Cardiac fibroblast (primary cell): ENCODE data around the gene ARL16.

Experiments used
- DNase-seq, 2 donors: peaks; one replicate each; pipeline versions ENCODE4 v3.0.0 to v3.0.0-alpha.2; 2010; ENCODE audit warnings: low read depth in 2 of 2
- H3K4me3 ChIP-seq, 2 donors: replicated peaks in 1 of 2; 1 replicate in 1 of 2; 2 replicates in 1 of 2; pipeline ENCODE4 v1.5.1; 2011; ENCODE audit warnings: low read depth in 2 of 2, low read length in 2 of 2, mild to moderate bottlenecking in 2 of 2, moderate library complexity in 1 of 2
- CTCF ChIP-seq: IDR thresholded peaks from one replicate; pipeline ENCODE4 v1.5.1; 2011; ENCODE audit warnings: low read depth, mild to moderate bottlenecking, low read length, inconsistent platforms

The ARL16 gene

GRCh38 chr17:81636505-81637288 lies 46.9 kb downstream of the ARL16 start, which contains the start of the genes NPLOC4 and TSPAN10:
Gene NPLOC4 (minus strand): TSS chr17:81637112. CDS start chr17:81636930, 182 bp downstream.
Gene TSPAN10 (plus strand): TSS chr17:81637196. CDS start chr17:81642413, 5,217 bp downstream.
- DNase-seq = peak; percentile 85 to 90
- no peak for TF ChIP-seq CTCF
- peak within 1 kb of the TSS; percentile 65 to 91 for H3K4me3 ChIP-seq

- peak in 1 of 2 donors; percentile 65 for DNase-seq
- TF ChIP-seq CTCF = no peak
- H3K4me3 ChIP-seq = peak overlapping the region; percentile 65 to 91
Observed at GRCh38 chr17:81635973-81636504, 47.6 kb downstream of the ARL16 start.

DNA sequence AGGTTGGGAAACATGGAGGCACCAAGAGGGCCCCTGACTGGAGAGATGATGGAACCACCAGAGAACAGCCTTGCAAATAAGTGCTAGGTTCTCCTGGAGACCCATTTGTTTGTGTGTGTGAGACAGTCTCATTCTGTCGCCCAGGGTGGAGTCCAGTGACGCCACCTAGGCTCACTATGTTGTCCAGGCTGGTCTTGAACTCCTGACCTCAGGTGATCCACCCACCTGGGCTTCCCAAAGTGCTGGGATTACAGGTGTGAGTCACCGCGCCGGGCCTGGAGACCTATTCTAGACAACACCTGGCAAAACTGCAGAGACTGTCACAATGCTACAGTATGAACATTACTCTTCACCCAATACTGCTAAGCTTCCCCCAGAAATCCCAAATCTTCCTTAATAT lies 48.2 kb downstream of the ARL16 start:
- TF ChIP-seq CTCF = no peak
- H3K4me3 ChIP-seq = peak overlapping the region in 1 of 2 donors; percentile 91
- DNase-seq = no peak

GRCh38 chr17:81631482-81631881 lies 52.1 kb downstream of the ARL16 start:
- no peak for TF ChIP-seq CTCF
- DNase-seq = no peak
- no peak overlapping the region for H3K4me3 ChIP-seq
